AG09319 (cell line): Measurements from ENCODE around the gene DOHH.
"Not testable (repeated sequence)": the region's sequence is repeated elsewhere in the genome, so short reads cannot be mapped to it uniquely, and the experiment has no call there.

ENCODE experiments used
- DNase-seq: peaks from one replicate; pipeline ENCODE4 v3.0.0-alpha.2; 2010; ENCODE audit warnings: low read depth; ENCODE audit errors: extremely low read depth
- TF ChIP-seq, protein P1 (sequence below): IDR thresholded peaks from 2 replicates; pipeline ENCODE4 v1.5.1; 2011; ENCODE audit warnings: low read depth, mild to moderate bottlenecking, inconsistent platforms, low read length, moderate library complexity

The DOHH gene

GRCh38 chr19:3457528-3458228 is 42.8 kb downstream of the DOHH start:
- no peak for DNase-seq
- TF ChIP-seq, protein P1, sequence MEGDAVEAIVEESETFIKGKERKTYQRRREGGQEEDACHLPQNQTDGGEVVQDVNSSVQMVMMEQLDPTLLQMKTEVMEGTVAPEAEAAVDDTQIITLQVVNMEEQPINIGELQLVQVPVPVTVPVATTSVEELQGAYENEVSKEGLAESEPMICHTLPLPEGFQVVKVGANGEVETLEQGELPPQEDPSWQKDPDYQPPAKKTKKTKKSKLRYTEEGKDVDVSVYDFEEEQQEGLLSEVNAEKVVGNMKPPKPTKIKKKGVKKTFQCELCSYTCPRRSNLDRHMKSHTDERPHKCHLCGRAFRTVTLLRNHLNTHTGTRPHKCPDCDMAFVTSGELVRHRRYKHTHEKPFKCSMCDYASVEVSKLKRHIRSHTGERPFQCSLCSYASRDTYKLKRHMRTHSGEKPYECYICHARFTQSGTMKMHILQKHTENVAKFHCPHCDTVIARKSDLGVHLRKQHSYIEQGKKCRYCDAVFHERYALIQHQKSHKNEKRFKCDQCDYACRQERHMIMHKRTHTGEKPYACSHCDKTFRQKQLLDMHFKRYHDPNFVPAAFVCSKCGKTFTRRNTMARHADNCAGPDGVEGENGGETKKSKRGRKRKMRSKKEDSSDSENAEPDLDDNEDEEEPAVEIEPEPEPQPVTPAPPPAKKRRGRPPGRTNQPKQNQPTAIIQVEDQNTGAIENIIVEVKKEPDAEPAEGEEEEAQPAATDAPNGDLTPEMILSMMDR, result no peak

GRCh38 chr19:3456925-3457527 is 43.4 kb downstream of the DOHH start:
- TF ChIP-seq, protein P1, result no peak
- DNase-seq, result no peak

DNA sequence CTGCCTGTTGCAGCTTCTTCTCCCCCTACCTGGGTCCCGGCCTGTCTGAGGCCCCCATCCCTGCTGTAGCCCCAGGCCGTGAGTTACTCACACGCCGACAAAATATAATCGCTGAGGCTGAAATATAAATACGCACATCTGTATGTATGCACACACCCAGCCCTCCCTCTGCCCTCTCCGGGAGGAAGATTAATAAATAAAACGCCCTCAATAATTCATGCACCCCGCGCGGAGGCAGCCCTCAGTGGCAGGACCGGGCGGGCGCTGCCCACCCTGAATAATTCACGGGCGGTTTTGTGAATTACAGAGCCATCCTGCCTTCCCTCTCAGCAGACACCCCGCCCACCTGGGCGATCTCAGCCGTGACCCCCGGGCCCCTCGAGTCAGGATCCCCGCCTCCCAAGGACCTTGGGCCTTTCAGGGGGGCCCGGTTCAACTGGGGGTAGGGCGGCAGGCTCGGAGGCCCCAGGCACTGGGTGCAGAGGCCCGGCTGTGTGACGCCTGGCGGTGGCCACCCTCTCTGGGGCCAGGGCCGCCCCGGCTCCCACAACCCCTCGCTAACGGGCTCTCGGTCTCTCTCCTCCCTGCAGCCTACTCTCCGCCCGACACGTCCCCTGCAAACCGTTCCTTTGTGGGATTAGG is 44.4 kb downstream of the DOHH start:
- no peak for DNase-seq
- TF ChIP-seq, protein P1, result no peak

GRCh38 chr19:3455393-3455955 is 45.0 kb downstream of the DOHH start:
- TF ChIP-seq, protein P1, result no peak

DNA sequence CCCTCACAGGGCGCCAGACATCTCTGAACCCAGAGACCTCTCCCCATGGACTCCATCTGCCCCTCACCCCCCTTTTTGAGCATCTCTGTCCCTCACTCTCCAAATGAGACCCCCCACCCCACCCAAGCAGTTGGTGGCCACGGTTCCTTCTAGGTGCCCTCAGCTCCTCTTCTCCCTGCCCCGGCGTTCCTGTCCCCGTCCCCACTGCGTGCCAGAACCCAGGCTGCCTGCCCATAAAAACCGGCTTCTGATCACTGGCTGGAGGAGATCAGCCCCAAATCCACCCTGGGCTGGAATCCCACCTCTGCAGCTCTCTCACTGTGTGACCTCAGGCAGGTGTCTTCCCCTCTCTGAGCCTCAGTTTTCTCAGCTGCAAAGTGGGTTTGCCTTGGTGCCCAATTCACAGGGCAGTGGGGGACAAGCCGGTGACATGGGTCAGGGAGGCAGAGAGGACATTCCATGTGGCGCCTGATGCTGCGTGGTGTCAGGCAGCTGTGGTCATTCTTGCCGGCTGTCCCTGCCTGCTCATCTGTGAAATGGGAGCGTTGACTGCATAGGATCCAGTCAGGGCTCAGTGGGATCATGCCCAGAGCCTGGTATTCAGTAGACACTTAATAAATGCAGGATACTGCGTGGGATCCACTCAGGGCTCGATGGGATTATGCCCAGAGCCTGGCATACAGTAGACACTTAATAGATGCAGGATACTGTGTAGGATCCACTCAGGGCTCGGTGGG is 45.6 kb downstream of the DOHH start:
- no peak for DNase-seq
- TF ChIP-seq, protein P1, result no peak

More at GRCh38 chr19:3455393-3455955, 45.0 kb downstream of the DOHH start:
- no peak for DNase-seq

DNA sequence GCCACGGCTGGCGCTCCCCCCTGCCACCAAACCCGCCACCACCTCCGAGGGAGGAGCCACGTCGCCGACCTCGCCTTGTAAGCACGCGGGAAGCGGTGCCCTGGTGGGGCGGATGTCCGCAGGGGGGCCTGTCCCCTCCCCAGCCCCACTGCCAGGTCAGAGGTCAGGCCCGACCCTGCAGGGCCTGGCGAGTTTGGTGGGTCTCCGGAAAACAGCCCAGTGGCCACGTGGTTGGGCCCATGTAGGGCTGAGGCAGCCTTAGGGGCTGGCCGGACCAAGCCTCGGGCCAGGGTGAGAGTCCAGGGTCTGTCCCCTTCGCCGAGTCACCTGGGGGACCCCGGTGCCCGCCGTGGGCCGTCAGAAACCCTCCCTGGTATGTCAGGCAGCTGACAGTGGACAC is 46.6 kb downstream of the DOHH start:
- TF ChIP-seq, protein P1, result no peak
- no peak for DNase-seq

DNA sequence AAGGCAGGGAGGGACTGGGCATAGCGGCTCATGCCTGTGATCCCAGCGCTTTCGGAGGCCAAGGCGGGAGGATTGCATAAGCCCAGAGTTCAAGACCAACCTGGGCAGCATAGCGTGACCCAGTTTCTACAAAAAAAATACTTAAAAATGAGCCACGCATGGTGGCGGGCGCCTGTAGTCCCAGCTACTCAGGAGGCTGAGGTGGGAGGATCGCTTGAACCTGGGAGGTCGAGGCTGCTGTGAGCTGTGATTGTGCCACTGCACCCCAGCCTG is 47.6 kb downstream of the DOHH start:
- DNase-seq, result not testable (repeated sequence)
